ENCODE results near the gene TNFRSF11A. TPM values are rescaled to one million over a fixed set of nuclear protein-coding genes. Genes with fewer than 3 reads are reported as not detected.

TNFRSF11A gene
- total RNA-seq, 3 donors from 2014 or later = 23.3 to 87.3 (median 59.3) TPM

DNA sequence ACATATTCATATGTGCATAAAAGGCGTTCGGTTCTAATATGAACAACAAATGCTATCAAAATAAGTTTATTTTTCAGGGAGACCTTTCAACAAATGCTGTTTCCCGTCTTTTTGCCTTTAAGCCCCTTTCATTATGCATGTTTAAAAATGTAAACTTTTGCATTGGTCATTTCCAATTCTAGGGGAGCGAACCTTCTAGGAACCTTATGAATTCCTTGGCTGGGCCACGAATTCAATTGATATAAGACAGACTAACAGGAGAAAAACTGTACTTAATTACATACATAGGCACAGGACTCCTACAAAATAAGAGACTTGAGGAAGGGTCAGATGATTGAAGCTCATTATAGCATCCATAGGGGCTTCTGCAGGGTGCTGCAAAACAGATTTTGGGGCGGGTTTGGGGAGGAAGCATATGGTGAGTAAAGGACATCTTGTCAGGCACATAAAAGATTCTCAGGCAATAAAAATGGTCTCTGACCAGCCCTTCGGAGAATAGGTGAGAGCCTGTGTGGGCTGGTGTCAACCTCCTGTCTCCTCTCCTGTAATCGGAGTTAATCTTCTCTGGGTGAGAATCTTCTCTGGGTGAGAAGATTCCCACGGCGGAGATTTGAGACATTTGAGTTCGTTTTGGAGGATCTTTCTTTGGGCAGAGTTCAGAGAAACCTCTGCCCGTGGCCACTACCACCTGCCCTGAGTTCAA lies 1.7 kb downstream of the TNFRSF11A start:
- TF ChIP-seq, protein P1, sequence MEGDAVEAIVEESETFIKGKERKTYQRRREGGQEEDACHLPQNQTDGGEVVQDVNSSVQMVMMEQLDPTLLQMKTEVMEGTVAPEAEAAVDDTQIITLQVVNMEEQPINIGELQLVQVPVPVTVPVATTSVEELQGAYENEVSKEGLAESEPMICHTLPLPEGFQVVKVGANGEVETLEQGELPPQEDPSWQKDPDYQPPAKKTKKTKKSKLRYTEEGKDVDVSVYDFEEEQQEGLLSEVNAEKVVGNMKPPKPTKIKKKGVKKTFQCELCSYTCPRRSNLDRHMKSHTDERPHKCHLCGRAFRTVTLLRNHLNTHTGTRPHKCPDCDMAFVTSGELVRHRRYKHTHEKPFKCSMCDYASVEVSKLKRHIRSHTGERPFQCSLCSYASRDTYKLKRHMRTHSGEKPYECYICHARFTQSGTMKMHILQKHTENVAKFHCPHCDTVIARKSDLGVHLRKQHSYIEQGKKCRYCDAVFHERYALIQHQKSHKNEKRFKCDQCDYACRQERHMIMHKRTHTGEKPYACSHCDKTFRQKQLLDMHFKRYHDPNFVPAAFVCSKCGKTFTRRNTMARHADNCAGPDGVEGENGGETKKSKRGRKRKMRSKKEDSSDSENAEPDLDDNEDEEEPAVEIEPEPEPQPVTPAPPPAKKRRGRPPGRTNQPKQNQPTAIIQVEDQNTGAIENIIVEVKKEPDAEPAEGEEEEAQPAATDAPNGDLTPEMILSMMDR (IDR thresholded peaks at IDR 0.05) = no peak
- H3K9me3 ChIP-seq = no peaks in the 10 kb centered on the region
- no peak for ATAC-seq
- no peaks in the 10 kb centered on the region for H3K36me3 ChIP-seq (ENCODE audit: low read depth)
- peak overlapping the region; percentile 33 for H3K4me3 ChIP-seq
- no peak for DNase-seq
- intact Hi-C loops (cut with DNase I, micrococcal nuclease) = no loop called here
- peaks cover 48% of the 10 kb centered on the region for H3K4me1 ChIP-seq (ENCODE audit: low read depth)

DNA sequence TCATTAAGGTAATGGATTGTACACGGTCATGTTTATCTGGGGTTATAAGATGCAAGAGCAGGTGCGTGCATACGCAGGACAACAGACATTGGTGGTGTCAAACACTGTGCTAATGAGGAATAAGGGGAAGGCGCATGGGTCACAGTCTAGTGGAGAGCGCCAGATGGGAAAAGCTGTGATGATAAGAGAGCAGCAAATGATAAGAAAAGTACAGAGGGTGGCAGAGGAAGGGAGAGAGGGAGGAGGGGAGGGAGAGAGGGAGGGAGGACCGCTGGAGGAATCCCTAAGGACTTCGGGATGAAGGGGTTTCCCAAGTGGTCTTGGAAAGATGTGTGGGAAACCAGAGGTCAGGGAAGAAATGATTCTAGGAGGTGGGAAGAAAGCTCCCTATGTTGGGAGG lies 2.9 kb downstream of the TNFRSF11A start:
- intact Hi-C loops (cut with DNase I, micrococcal nuclease) = no loop called here
- peaks cover 48% of the 10 kb centered on the region for H3K4me1 ChIP-seq (ENCODE audit: low read depth)
- no peak overlapping the region for H3K4me3 ChIP-seq
- ATAC-seq = peak; percentile 45
- no peaks in the 10 kb centered on the region for H3K36me3 ChIP-seq (ENCODE audit: low read depth)
- no peaks in the 10 kb centered on the region for H3K9me3 ChIP-seq
- DNase-seq = peak in 1 of 3 donors; percentile 53
- TF ChIP-seq, protein P1 (IDR thresholded peaks at IDR 0.05) = no peak

DNA sequence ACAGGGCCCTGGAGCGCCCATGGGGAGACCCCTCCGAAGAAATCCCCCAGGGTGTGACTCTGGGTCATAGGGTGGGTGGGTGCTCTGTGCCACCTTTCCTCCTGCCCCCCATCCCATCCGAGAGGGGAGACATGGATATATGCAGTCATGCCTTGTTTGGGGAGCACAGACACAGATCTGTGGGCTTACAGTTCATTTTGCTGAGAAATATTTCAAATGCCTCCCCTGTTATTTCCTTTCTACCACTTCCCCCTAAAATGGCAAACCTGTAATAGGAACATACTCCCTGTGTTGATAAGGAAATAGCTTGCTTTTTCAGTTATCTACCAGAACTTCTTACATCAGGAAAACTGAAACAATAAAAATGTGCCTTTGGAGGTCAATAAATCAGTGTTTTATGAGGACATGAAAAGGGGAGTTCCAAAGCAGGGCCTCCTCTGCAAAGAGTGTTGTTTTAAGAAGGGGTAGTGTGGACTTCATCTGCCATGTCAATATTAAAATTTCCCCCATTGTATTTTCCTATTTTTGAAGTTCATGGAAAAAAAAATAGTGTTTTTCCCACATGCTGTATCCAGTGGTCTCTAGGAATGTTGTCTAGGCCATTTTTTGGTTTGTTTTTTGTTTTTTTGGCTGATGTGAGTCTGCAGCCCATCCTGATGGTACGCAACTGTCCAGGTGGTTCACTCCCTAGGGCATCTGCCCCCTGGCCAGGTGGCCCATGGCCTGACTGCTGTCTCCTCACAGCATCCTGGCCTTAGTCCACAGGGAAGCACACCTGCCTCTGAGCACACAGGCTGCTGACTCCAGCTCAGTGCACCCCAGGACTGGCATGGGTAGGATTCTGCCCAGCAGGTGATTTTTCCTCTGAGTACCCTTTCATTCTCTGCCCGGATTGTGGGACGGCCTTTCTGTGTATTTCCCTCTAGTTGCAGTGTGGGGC lies 3.7 kb downstream of the TNFRSF11A start:
- TF ChIP-seq, protein P1 (IDR thresholded peaks at IDR 0.05) = no peak
- intact Hi-C loops (cut with DNase I, micrococcal nuclease) = no loop called here
- no peak overlapping the region for H3K4me3 ChIP-seq
- no peaks in the 10 kb centered on the region for H3K9me3 ChIP-seq
- DNase-seq (no peak), ATAC-seq (peak; percentile 44)
- H3K4me1 ChIP-seq (ENCODE audit: low read depth) = peaks cover 48% of the 10 kb centered on the region
- H3K36me3 ChIP-seq (ENCODE audit: low read depth) = no peaks in the 10 kb centered on the region

DNA sequence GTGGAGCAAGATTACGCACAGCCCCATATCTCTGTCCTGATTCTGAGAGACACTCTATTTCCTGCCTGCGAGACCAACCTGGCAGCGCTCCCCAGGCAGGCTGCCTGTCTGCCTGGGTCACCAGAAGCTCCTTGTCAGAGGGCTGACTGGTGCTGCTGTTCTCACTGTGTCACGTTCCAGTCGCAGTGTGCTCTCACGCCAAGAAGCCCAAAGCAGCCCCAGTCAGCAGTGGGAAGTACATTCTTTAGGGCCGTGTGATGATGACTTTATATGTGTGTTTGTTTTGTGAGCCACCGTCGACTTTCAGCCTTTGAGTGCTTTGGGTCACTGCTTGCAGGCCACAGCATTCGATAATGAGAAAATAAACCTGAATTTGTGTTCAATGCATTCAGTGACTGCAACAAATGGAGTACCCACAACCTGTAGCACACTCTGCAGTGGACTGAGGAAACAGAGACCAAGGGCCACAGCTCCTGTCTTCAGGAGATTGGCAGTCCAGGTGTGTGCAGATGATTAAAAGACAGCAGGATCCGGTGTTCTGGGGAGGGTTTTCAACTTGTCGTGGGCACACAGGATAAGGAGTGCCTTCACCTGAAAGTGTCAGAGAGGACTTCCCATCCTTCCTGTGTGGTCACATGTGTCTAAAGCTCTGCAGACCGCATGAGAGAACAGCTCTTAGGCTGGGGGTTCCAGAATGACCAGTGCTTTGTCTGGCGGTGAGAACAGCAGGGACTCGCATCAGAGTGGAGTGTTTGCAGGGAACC lies 4.8 kb downstream of the TNFRSF11A start:
- no peaks in the 10 kb centered on the region for H3K36me3 ChIP-seq (ENCODE audit: low read depth)
- DNase-seq (peak; percentile 65 to 76 (median 70)), ATAC-seq (peak; percentile 56)
- peaks cover 39% of the 10 kb centered on the region for H3K4me1 ChIP-seq (ENCODE audit: low read depth)
- H3K4me3 ChIP-seq = no peak overlapping the region
- no peaks in the 10 kb centered on the region for H3K9me3 ChIP-seq
- TF ChIP-seq, protein P1 (IDR thresholded peaks at IDR 0.05) = no peak
- intact Hi-C loops (cut with DNase I, micrococcal nuclease) = no loop called here

DNA sequence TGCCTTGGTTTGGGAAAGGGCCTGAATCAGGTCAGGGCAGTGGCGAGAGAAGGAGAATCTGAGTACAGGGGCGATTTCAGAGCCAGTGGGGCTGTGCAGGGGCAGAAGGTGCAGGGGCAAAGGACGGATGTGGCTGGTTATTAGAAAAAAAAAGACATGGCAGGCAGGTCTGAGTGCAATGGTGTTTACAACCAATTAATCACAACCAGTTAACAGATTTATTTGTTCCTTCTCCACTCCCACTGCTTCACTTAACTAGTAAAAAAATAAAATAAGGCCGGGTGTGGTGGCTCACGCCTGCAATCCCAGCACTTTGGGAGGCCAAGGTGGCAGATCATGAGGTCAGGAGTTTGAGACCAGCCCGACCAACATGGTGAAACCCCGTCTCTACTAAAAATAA lies 5.5 kb downstream of the TNFRSF11A start:
- no peak for DNase-seq
- no peak for ATAC-seq
- peaks cover 35% of the 10 kb centered on the region for H3K4me1 ChIP-seq (ENCODE audit: low read depth)
- no peaks in the 10 kb centered on the region for H3K9me3 ChIP-seq
- intact Hi-C loops (cut with DNase I, micrococcal nuclease) = no loop called here
- no peaks in the 10 kb centered on the region for H3K36me3 ChIP-seq (ENCODE audit: low read depth)
- H3K4me3 ChIP-seq = no peak overlapping the region
- TF ChIP-seq, protein P1 (IDR thresholded peaks at IDR 0.05) = no peak

All from mucosa of descending colon (tissue), 3 donors.